NCI-H146 treated with DMSO at 0.1 percent for 48 hours (cell line): ENCODE measurements around the gene FADS3.

Source experiments
- DNase-seq: peaks from one replicate; lab custom pipeline; 2025; ENCODE audit not compliant: unreplicated experiment; lab: John Stamatoyannopoulos, UW

FADS3 gene

GRCh38 chr11:61862714-61863547 lies 28.4 kb downstream of the FADS3 start:
- no peak for DNase-seq

DNA sequence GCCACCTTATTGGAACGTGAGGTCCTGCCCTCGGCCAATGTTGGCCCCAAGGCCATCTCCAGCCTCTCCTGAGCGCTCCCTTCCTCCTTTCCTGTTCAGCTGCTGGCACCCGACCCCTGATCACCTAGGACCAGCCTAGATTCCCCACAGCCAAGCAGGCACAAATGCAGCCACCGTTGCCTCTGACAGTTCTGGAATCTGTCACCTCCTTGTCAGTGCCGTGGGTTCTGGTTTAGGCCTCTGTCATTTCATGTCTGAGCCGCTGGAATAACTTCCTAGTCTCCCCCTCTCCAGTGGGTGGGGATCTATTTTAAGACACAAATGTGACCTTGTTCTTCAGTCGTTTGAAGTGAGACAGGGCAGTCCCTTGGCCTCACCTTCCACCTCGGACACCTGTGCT lies 29.7 kb downstream of the FADS3 start:
- no peak for DNase-seq

DNA sequence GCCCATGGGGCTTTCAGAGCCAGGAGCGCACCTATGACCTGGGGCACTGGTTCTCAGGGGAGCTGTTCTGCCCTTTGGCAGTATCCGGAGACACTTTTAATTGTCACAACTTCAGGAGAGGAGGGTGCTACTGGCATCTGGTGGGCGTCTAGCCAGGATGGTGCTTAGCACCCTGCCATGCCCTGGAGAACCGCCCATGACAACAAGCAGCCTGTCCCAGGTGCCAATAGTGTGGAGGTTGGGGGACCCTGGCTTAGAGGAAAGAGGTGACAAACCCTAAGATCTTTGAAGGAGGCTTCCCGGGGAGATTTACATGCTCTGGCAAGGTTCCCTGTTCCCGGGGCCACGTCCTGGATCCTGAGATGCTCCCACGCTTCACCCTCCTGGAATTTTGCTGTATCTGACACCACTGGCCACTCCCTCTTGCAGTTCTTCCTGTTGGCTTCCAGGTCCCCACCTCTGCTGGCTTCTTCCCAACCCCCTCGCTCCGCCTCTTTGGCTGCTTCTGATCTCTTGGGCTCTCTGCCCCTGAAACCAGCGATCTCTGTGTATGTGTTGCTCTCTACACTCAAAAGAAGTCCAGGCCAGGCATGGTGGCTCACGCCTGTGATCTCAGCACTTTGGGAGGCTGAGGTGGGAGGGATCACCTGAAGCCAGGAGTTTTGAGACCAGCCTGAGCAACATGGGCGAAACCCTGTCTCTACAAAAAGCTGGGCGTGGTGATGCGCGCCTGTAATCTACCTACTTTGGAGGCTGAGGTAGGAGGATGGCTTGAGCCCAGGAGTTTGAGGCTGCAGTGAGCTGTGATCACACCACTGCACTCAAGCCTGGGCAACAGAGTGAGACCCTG lies 31.1 kb downstream of the FADS3 start:
- DNase-seq: no peak

- DNase-seq: no peak
These were observed 35.2 kb downstream of the FADS3 start for GRCh38 chr11:61855939-61856680.

DNA sequence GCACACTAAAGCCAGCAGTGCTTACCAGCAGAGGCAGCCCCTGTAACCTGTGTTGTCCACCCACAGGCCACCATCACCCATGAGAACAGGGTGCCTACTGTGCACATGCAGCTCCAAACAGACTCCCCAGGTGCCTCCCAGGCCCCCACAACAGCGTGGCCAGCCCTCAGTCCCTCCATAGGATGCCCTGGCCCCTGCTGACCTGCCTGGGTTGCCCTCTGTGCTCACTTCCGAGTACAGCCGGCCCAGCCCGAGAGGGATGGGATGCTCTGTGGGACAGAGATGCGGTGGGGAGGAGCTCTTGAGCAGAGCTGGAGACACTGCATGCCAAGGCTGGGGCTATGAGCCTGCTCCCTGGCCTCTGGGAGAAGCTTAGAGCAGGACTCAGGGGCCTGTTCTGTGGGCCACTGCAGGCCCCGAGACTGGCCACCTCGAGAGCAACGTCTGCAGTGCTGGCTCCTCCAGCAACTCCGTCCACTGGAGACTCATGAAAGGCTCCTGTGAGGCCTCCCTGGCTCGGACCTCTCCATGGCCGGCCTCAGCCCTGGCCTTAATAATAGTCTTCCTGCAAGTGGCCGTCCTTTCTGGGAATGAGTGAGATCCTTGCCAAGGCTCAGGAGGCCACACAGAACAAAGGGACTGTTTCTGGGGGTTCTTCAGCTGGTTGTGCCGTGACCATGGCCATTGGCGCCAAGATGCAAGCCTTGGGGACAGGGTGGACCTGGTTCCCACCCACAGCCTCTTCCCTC lies 36.2 kb downstream of the FADS3 start:
- no peak for DNase-seq

GRCh38 chr11:61854206-61854895 lies 37.0 kb downstream of the FADS3 start:
- no peak for DNase-seq

DNA sequence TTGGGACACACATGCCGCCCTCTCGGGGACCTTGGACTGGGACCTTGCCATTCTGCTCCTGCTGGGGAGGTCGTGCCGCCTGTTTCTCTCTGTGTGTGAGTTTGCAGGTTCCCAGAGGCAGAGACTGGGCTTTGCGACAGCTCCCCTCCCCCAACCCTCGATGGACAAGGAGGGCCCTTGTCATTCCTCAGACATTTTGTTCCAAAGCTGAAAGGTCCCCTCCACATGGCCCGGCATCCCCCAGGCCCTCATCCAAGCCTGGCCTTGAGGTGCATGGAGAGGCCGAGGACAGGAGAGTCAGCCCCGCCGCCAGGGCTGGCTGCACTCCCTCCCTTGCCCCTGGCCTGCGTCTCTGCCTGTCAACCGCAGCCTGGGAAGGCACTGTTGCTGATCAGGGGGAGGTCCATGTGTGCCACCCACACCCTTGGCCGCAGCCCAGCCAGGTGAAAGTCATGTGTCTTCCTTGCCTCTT lies 37.6 kb downstream of the FADS3 start:
- no peak for DNase-seq

- DNase-seq: no peak
These were observed 39.4 kb downstream of the FADS3 start for GRCh38 chr11:61851900-61852295.

GRCh38 chr11:61851113-61851899 lies 40.0 kb downstream of the FADS3 start:
- no peak for DNase-seq

DNA sequence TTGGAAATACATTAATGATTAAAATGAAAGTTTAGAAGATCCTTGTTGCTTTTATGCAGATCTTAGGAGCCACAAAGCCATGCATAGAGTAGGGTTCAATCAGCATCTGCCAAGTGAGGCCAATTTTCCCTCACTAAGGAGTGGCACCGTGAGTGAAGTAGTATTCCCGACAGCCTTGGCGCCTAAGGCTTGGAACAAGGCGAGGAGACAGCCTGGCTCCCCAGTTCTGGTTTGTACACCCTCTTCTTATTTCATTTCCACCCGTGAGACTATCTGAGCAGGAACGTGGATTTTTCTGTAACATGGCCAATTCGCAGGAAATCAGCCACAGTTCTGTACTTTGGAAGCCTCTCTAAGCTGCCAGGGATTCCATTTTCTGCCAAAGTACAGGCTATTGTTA lies 40.7 kb downstream of the FADS3 start:
- no peak for DNase-seq

- DNase-seq: no peak
These were observed 42.7 kb downstream of the FADS3 start for GRCh38 chr11:61848631-61849030.

DNA sequence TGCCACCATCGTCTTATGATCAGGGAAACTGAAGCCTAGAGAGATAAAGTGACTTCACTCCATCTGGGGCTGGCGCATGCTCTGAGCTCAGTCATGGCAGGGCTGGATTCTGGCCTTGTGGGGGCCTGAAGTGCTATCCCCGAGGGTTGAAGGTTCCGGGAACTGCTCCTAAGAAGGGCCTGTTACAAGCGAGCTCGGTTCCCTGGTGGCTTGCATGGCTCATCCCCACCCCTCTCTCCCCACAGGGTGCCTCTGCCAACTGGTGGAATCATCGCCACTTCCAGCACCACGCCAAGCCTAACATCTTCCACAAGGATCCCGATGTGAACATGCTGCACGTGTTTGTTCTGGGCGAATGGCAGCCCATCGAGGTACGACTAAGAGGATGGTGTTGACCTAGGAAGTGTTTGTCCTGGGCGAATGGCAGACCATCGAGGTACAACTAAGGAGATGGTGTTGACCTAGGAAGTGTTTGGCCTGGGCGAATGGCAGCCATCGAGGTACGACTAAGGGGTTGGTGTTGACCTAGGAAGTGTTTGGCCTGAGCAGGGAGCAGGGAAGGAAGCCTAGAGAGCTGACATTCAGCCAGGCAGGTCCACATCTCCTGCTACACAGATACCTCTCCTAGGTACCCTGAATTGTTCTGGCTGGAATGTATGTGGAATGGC lies 43.3 kb downstream of the FADS3 start:
- no peak for DNase-seq

GRCh38 chr11:61846362-61847020 lies 44.9 kb downstream of the FADS3 start:
- DNase-seq: no peak

- no peak for DNase-seq
These were observed 46.3 kb downstream of the FADS3 start for GRCh38 chr11:61844909-61845565.

- DNase-seq: no peak
These were observed 48.9 kb downstream of the FADS3 start for GRCh38 chr11:61842528-61842820.

GRCh38 chr11:61841636-61842527 lies 49.5 kb downstream of the FADS3 start:
- DNase-seq: no peak

GRCh38 chr11:61840371-61840770 lies 51.0 kb downstream of the FADS3 start:
- DNase-seq: no peak
